Measurements from ENCODE around the gene ASPSCR1.

ASPSCR1 gene

DNA sequence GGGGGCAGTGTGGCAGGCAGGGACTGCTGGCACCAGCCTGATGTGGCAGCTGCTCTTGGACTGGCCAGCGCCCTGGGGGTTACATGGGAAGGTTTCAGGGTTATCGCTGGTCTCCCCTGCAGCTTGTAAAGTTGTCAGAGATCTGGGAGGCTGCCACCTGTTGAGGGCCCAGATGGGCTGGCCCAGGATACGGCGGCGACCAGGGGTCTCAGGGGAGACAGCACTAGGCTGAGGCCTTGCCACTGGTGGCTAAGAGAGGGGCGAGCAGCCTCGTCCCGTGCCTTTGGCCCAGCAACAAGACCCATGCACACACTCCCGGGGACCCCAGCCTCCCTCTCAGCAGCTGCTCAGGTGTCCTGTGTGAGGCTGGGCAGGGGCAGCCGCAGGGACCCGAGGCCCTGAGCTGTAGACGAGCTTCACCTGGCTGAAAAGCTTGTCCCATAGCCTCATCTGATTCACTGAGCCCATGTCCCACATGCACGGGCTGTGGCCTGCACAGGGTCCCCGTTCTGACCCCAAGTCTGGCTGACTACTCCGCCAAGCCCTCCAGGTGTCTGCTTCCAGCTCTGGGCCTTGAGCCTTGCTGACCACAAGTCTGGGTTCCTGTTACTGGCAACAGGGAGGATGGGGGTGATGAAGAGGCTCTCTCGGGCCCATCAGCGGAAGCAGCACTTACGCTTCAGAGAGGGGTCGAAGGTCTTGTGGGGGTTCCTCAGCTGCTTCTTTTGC lies 82.0 kb downstream of the ASPSCR1 start:
- no peak for DNase-seq

DNA sequence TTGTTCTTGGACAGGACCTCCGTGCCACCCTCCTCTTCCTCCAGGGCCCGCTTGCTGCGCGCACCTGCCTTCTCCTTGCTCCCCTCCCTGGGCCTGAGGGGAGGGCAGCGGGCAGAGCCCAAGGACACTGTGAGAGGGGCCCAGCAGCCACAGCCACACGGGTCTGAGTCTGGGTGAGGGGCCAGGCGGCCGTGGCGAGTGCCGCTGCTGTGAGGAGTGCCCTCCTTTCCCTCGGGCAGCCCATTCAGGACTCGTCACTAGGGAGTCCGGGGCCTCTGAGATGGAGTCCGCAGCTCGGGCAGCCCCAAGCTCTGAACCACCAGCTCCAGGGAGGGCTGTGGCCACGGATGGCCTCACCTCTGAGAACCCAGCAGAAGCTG lies 82.6 kb downstream of the ASPSCR1 start:
- DNase-seq = no peak

DNA sequence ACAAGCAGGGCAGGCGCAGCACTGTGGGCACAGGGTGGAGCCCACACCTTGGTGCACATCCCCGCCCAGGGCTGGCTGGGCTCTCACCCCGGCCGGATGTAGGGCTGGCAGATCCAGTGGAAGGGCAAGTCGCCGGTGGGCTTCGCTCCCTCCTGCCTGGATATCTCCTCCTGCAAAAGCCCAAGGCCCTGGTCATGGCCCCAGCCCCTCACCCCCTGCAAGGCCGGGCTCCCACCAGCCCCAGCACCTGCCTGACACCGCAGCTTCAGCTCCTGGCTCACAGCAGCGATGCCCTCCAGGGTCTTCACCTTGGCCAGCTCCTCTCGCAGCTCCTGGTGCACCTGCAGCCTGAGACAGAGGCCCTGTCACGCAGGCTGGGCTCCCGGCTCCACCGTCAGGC lies 83.2 kb downstream of the ASPSCR1 start:
- no peak for DNase-seq

DNA sequence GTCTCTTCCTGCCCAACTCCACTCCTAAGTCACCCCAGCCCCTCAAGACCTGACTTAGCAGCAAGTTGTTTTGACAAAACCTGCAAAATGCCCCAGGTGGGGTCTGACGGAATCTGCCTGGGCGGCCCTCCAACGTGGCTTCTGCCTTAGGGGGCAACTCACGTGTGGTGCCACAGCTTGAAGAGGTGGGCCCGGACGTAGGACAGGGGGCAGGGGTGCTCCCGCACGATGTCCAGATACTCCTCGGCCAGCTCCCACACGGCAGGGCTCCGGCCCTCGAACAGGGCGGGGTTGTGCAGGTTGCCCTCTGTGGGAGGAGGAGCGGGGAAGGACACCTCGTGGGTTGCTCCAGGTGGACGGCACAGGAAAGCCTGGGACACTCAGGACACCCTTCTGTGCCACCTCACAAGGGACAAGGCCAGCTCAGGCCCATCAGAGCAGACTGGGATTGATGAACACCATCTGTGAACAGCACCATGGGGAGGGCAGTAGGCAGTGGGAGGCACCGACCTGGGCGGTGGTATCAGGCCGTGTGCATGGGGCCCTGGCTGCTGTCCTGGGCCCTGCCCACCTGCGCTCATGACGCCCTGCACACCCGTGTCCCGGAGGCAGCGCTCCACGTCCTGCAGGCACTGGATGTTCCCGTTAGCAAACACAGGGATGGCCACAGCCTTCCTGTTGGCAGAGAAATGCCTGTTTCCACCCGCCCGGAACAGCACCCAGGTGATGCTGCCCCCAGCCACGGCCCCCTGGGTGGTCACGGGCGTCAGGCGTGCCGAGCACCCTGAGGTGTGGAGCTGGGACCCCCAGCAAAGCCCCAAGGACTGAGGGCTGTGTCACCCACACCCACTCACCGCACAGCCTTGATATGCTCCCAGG lies 83.9 kb downstream of the ASPSCR1 start:
- no peak for DNase-seq

DNA sequence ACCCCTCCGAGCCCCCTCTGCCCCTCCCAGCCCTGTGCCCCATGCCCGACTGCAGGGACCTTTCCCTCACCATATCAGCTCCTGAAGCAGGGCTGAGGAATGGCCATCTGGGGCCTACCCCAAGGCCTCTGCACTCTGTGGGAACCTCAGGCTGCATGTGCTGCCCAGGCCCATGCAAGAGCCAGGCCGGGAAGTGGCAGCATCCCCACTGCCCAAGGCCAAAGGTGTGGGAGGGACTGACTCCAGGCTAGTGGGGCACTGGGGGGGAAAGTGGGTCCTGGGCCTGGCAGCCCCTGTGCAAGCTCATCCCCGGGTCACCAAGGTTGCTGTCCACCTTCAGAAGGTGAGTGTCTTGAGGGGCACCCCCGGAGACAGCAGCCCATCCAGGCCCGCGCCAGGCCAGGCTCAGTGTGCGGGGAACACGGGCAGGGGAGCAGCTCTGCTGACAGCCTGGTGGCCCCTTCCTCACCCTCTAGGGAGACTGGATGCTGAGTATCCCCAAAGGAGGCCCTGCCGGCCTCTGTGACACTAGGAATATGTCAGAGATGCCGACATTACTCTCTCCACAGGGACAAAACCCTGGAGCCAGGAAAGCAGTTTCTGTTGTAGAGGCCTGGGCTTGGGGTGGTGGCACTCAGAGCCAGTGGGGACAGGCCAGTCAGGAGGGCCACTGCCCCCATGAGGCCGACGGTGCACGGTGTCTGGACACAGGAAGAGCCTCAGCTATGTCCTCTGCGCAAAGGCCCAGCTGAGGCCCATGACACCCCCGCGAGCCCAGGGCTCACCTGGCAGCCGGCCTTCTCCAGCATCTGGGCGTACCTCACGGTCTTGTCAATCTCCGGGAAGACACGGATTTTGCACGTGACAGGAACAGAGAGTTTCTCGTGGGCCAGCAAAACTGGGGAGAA lies 84.9 kb downstream of the ASPSCR1 start:
- no peak for DNase-seq

DNA sequence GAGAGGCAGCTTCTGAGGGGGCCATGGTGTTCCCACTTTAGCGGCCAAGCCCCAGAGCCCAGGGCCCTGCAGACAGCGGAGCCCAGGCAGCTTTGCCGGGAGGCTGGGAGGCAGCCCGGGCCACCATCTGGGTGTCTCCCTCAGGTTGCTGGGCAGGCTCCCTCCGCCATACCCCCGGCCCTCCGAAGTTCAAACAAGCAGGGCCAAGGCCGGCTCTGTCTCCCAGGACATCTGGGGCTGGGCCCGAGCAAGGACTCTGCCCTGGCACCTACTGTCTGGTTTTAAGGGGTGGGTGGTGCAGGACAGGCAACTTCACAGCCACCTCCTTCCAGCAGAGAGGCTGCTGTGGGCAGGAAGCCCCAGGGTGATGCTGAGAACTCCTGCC lies 85.5 kb downstream of the ASPSCR1 start:
- DNase-seq = no peak

DNA sequence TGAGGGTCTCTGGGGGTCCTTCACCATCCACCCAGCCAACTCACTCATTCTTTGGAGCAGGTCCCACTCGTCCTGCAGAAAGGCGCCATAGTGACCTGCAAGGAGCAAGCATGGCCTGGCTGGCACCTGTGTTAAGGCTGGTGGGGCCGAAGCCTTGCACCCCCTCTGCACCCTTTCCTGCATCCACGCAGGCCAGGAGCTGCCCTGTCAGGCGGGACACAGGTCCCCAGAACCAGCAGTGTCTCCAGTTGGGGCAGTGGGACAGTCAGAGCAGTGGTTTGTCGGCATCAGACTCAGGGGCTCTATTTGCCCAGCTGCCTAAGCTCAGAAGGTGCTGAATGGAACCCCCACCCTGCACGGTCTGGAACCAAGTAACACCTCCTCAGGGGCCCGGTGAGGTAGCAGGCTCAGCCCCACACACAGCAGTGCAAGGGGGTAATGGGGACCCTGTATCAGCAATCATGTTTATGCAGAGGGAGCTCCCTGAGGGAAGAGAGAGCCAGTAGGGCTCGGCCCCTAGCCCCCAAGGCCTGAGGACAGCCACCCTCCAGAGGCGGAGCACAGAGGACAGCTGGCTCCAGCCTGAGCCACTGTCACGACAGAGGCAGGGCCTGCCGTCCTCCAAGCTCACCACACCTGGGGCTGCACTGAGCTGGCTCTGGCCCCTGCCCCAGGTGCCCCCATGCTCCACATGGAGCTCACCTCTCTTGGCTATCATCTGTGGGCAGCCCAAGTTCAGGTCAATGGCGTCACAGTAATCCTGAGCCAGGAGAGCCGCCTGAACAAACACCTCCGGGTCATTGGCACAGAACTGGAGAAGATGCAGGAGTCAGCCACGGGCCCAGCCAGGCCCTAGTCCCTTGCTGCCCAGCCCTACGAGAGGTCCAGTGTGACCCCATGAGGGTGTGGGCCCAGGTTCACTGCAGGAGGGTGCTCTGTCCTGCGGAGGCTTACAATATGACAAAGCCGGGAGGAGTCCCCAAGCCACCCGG lies 86.3 kb downstream of the ASPSCR1 start:
- no peak for DNase-seq

DNA sequence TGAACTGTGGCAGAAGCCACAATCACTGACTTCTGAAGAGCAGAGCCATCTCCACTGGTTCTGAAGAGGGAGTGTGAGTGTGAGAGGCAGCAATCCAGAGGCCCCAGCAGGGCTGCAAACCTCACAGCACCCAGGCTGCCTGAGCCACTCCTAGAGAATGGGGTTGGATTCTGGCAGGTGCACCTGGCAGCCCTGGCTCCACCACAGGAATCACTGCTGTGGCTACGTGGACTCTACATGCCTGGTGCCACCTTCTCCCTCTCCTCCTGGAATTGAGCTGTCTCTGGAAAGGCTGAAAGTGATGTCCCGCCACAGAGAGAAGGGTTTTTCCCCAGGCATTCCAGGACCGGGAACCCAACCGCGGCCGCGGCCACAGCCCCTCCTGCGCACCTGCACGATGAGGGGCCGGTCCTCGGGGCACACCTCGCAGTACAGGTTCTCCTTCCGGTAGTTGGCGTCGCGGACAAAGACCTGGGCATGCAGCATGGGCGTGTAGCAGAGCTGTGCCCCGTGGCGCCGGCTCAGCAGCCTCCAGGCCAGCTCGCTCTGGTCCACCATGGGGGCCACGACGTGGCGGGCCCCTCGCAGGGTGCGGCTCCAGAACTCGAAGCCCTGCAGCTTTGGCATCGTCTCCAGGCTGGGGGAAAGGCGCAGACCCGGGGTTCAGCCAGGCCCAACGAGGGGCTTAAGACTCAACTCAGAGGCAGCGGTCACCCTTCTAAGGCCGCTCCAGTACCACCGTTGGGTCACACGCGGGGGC lies 87.2 kb downstream of the ASPSCR1 start:
- no peak for DNase-seq

DNA sequence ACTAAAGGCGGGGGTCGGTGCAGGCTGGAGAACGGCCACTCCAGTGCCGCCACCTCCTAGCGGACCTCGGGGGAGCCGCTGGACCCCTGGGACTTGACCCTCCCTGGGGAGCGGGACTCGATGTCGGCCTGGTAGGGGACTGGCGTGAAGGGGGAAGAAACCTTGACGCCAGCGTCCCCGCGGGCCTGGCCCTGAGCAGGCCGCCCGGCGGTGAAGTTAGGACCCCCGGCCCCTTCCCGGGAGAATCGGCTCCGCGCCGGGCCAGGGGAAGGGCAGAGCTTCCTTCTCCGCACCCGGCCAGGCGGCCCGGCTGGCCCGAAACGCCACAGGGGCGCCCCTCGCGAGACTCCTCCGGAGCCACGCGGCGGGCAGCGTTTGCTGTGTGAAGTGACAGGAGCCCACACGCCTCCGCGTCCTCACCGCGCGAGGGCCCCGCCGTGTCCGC lies 87.8 kb downstream of the ASPSCR1 start:
- no peak for DNase-seq

DNA sequence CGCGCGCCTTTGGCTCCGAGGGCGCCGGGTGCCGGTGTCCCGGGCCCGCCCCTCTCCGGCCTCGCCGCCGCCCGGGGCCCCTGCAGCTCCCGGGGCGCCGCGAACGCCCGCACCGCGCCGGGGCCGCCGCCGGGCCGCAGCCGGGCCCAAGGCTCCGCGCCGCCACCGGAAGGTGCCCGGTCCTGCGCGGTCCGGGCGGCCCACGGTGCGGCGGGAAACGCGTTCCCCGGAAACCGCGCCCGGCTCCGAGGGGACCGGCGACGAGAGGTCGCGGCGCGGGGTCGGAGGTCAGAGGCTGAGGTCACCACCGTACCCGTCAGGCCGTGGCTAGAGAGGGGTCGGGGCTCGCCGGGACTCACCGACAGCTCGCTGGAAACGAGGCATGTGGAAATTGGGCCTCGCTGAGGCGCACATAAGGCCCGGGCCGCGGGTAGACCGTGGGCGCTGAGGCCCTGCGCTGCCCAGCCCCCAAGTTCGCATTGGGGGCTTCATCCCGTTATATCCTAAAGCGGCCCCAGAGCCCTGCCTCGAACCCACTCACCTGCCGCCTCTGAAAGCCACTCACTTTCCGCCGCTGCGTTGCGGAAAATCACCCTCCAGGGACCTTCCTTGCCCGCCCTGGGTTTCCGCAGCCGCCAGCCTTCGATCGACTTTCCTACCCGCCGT lies 88.3 kb downstream of the ASPSCR1 start, which contains the start of gene DUS1L:
DUS1L (minus strand) TSS at position 167 of the 666 bp plus-strand sequence. CDS start 745 bp downstream, outside the sequence.
- peak; percentile 75 for DNase-seq

Data from CD4-positive, alpha-beta T cell treated with Interleukin-17A for 1 hour (primary cell).